OCI-LY1 (cell line): ENCODE measurements around the gene DNALI1.

ENCODE experiments used
- H2AFZ ChIP-seq: fragments of 200-600 bp; sonication (generic), shearing (Covaris generic); 2 replicates; pipeline ENCODE4 v1.6.0; 2014; ENCODE audit warnings: antibody characterized with exemption, mild to moderate bottlenecking, low read length
- H3F3A ChIP-seq: fragments of 200-600 bp; sonication (generic), shearing (Covaris generic); 2 replicates; pipeline ENCODE4 v1.6.0; 2014; ENCODE audit warnings: mild to moderate bottlenecking, antibody characterized with exemption, low read length, moderate library complexity; ENCODE audit not compliant: insufficient read depth
- H3K27ac ChIP-seq: fragments of 200-600 bp; sonication (generic); 2 replicates; pipeline ENCODE4 v1.5.1; 2014; ENCODE audit warnings: low read length, mixed run types, mild to moderate bottlenecking, low read depth; ENCODE audit not compliant: poor library complexity, severe bottlenecking
- H3K27me3 ChIP-seq: fragments of 200-600 bp; sonication (generic); 2 replicates; pipeline ENCODE4 v1.6.0; 2014; ENCODE audit warnings: antibody characterized with exemption, mild to moderate bottlenecking, low read length, moderate library complexity; ENCODE audit not compliant: insufficient read depth
- H3K36me3 ChIP-seq: fragments of 200-600 bp; sonication (generic); 2 replicates; pipeline ENCODE4 v1.6.1; 2014; ENCODE audit warnings: mild to moderate bottlenecking, antibody characterized with exemption, low read length, moderate library complexity, mixed read lengths; ENCODE audit not compliant: insufficient read depth
- H3K4me1 ChIP-seq: fragments of 200-600 bp; sonication (generic); 2 replicates; pipeline ENCODE4 v1.5.1; 2014; ENCODE audit warnings: mild to moderate bottlenecking, low read length, moderate library complexity; ENCODE audit not compliant: insufficient read depth, severe bottlenecking
- H3K4me2 ChIP-seq: fragments of 200-600 bp; sonication (generic), shearing (Covaris generic); 2 replicates; pipeline ENCODE4 v1.6.1; 2014; ENCODE audit warnings: low read length
- H3K4me3 ChIP-seq: fragments of 200-600 bp; sonication (generic); 2 replicates; pipeline ENCODE4 v1.5.1; 2014; ENCODE audit warnings: low read length, low read depth, mild to moderate bottlenecking, mixed read lengths; ENCODE audit not compliant: poor library complexity, severe bottlenecking
- H3K79me2 ChIP-seq: fragments of 200-600 bp; shearing (Covaris generic); 2 replicates; pipeline ENCODE4 v1.6.1; 2016; ENCODE audit warnings: mixed run types, low read length, mixed read lengths; ENCODE audit not compliant: insufficient read depth
- H3K9ac ChIP-seq: fragments of 200-600 bp; sonication (generic), shearing (Covaris generic); 2 replicates; pipeline ENCODE4 v1.6.1; 2014; ENCODE audit warnings: mild to moderate bottlenecking, low read length, mixed read lengths
- H3K9me2 ChIP-seq: fragments of 200-600 bp; sonication (generic), shearing (Covaris generic); 2 replicates; pipeline ENCODE4 v1.6.1; 2014; ENCODE audit warnings: low read depth, mild to moderate bottlenecking, low read length, mixed read lengths
- H3K9me3 ChIP-seq: fragments of 200-600 bp; shearing (Covaris generic); 2 replicates; pipeline ENCODE4 v1.6.1; 2014; ENCODE audit warnings: low read length, mixed read lengths
- H4K20me1 ChIP-seq: fragments of 200-600 bp; sonication (generic), shearing (Covaris generic); 2 replicates; pipeline ENCODE4 v1.6.0; 2016; ENCODE audit warnings: mild to moderate bottlenecking, low read length; ENCODE audit not compliant: insufficient read depth
- EZH2 ChIP-seq: fragments of 200-600 bp; sonication (generic), shearing (Covaris generic); IDR thresholded peaks from 2 replicates; pipeline ENCODE4 v1.8.0; 2017; ENCODE audit warnings: borderline replicate concordance, mixed run types, mild to moderate bottlenecking, antibody characterized with exemption, low read length, moderate library complexity, mixed read lengths
- TF ChIP-seq, protein P1 (sequence below): fragments of 200-600 bp; sonication (generic), shearing (Covaris generic); IDR thresholded peaks from 2 replicates; pipeline ENCODE4 v1.5.1; 2017; ENCODE audit warnings: mild to moderate bottlenecking, antibody characterized with exemption, low read length, moderate library complexity, mixed read lengths

DNALI1 gene

GRCh38 chr1:37564892-37565291 is 8.2 kb downstream of the DNALI1 start:
- Histone ChIP-seq H3K4me2 (no peak overlapping the region), H3K36me3 (peaks cover 54% of the 10 kb centered on the region), H2AFZ (no peak overlapping the region), H3F3A (no peaks in the 10 kb centered on the region), H3K9me3 (no peaks in the 10 kb centered on the region), H3K27me3 (no peaks in the 10 kb centered on the region), H4K20me1 (no peaks in the 10 kb centered on the region), H3K9ac (no peak overlapping the region), H3K4me1 (no peaks in the 10 kb centered on the region), H3K27ac (no peak overlapping the region), H3K4me3 (no peak overlapping the region), H3K79me2 (no peaks in the 10 kb centered on the region), H3K9me2 (no peaks in the 10 kb centered on the region)
- TF ChIP-seq, protein P1, sequence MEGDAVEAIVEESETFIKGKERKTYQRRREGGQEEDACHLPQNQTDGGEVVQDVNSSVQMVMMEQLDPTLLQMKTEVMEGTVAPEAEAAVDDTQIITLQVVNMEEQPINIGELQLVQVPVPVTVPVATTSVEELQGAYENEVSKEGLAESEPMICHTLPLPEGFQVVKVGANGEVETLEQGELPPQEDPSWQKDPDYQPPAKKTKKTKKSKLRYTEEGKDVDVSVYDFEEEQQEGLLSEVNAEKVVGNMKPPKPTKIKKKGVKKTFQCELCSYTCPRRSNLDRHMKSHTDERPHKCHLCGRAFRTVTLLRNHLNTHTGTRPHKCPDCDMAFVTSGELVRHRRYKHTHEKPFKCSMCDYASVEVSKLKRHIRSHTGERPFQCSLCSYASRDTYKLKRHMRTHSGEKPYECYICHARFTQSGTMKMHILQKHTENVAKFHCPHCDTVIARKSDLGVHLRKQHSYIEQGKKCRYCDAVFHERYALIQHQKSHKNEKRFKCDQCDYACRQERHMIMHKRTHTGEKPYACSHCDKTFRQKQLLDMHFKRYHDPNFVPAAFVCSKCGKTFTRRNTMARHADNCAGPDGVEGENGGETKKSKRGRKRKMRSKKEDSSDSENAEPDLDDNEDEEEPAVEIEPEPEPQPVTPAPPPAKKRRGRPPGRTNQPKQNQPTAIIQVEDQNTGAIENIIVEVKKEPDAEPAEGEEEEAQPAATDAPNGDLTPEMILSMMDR, result no peak

- no peaks in the 10 kb centered on the region for H3K4me1 ChIP-seq
- H3K27me3 ChIP-seq, result no peaks in the 10 kb centered on the region
- no peaks in the 10 kb centered on the region for H3F3A ChIP-seq
- H3K27ac ChIP-seq, result no peak overlapping the region
- H3K36me3 ChIP-seq, result peaks cover 73% of the 10 kb centered on the region
- H3K9me2 ChIP-seq, result no peaks in the 10 kb centered on the region
- no peaks in the 10 kb centered on the region for H3K79me2 ChIP-seq
- no peak overlapping the region for H2AFZ ChIP-seq
- H3K9ac ChIP-seq, result no peak overlapping the region
- no peaks in the 10 kb centered on the region for H4K20me1 ChIP-seq
- H3K9me3 ChIP-seq, result no peaks in the 10 kb centered on the region
- H3K4me2 ChIP-seq, result no peak overlapping the region
- no peak overlapping the region for H3K4me3 ChIP-seq
- TF ChIP-seq, protein P1, result no peak
Measured at GRCh38 chr1:37567023-37567422, 10.3 kb downstream of the DNALI1 start.

DNA sequence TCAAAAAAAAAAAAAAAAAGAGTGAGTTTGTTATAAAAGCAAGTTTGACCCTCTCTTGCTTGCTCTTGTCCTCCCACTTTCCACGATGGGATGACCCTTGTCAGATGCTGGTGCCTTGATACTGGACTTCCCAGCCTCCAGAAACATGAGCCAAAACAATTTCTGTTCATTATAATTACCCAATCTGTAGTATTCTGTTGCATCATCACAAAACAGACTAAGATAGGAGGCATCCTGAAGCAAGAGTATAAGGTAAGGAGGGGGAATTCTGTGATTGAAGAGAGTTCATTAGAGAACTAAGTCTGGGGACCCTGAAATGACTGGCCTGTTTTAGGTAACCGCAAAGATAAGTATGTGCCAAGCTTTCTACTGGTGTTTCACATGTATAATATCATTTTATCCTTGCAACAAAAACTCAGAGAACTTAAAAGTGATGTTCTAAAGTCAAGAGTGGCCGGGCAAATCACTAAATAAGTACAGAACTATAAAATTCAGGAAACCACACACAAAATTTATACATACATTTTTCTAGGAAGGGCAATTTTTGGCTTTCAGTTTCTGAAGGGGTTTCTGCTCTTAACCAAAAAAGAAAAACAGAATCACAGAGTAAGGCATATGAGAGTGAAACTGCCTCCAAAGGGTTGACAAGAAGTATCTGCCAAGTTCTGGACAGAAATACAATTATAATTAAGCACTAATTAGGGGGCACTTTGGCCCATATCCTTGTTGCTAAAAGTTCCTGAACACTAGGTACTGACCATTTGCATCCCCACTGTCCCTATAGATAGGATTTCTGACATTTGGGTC is 14.0 kb downstream of the DNALI1 start:
- no peaks in the 10 kb centered on the region for H3F3A ChIP-seq
- TF ChIP-seq EZH2, result no peak
- TF ChIP-seq, protein P1, result no peak
- no peaks in the 10 kb centered on the region for H3K4me1 ChIP-seq
- no peaks in the 10 kb centered on the region for H3K9me3 ChIP-seq
- no peak overlapping the region for H3K4me2 ChIP-seq
- H3K27me3 ChIP-seq, result no peaks in the 10 kb centered on the region
- peaks cover 97% of the 10 kb centered on the region for H3K36me3 ChIP-seq
- H4K20me1 ChIP-seq, result no peaks in the 10 kb centered on the region
- H3K79me2 ChIP-seq, result no peaks in the 10 kb centered on the region
- no peak overlapping the region for H3K9ac ChIP-seq
- no peak overlapping the region for H2AFZ ChIP-seq
- H3K9me2 ChIP-seq, result no peaks in the 10 kb centered on the region
- H3K27ac ChIP-seq, result no peak overlapping the region
- no peak overlapping the region for H3K4me3 ChIP-seq
